Colonic mucosa (tissue), 4 donors: ENCODE measurements around the gene ENSA. TPM values are rescaled to one million over a fixed set of nuclear protein-coding genes. Genes with fewer than 3 reads are reported as not detected.
"Not testable (repeated sequence)": the region's sequence is repeated elsewhere in the genome, so short reads cannot be mapped to it uniquely, and the experiment has no call there.

Experiments
- DNase-seq: peaks from one replicate; pipeline ENCODE4 v3.0.0-alpha.2; 2020
- H3K27ac ChIP-seq: fragments of 200-600 bp; one replicate; pipeline ENCODE4 v1.8.0; 2021
- H3K27me3 ChIP-seq: fragments of 200-600 bp; one replicate; pipeline ENCODE4 v1.8.0; 2021
- H3K36me3 ChIP-seq: fragments of 200-600 bp; one replicate; pipeline ENCODE4 v1.8.0; 2021
- H3K4me1 ChIP-seq: fragments of 200-600 bp; one replicate; pipeline ENCODE4 v1.8.0; 2021; ENCODE audit warnings: mild to moderate bottlenecking
- H3K4me3 ChIP-seq: fragments of 200-600 bp; one replicate; pipeline ENCODE4 v1.8.0; 2021
- H3K9ac ChIP-seq, 2 donors: one replicate each; pipeline ENCODE4 v1.7.0; 2013; ENCODE audit warnings: control low read depth in 2 of 2, low read depth in 2 of 2, low read length in 2 of 2
- H3K9me3 ChIP-seq: fragments of 200-600 bp; one replicate; pipeline ENCODE4 v1.8.0; 2021
- intact Hi-C: fragments of 100-400 bp; cut with DNase I; formaldehyde crosslinking; loops from one replicate; pipeline ENCODE4 v1.14.1; 2022
- total RNA-seq, 2 donors: library from RNA; stranded (reverse); fragmentation: NEBNext Ultra II Directional in 1 of 2; extraction: Animal tissue kit (Norgen Biotek cat#: 25700) in 1 of 2; gene quantifications; one replicate each; pipeline ENCODE4 v1.2.1, GENCODE V29; 2021
- TF ChIP-seq, protein P1 (sequence below): fragments of 200-600 bp; IDR thresholded peaks from one replicate; pipeline ENCODE4 v1.8.0; 2022; ENCODE audit warnings: antibody characterized with exemption, mild to moderate bottlenecking
- donor health status: healthy.
- donor health status: DM: no; HTN: no; CAD: no.
- donor health status: DM: no; HTN: no; CAD: no.

Gene ENSA
- total RNA-seq, 2 donors from 2014 or later = 199 to 227 TPM

DNA sequence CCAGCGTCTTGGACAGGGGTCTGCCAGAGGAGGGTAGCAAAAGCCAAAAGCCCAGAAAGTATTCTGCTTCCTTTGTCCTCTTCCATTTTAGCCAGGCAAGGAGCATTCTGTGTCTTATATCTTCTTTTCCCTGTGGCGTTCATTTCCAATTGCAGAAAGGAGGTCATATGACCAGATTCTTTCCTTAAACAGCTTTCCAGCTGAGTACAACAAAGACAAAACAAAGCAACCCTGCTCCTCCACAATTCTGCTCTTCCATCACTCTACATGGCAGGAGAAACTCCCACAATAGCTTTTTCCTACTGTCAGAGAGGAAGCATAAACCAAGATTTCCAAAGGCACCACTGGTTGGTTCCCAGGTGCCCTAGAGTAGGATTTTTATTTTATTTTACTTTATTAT lies 19.7 kb downstream of the ENSA start:
- TF ChIP-seq, protein P1, sequence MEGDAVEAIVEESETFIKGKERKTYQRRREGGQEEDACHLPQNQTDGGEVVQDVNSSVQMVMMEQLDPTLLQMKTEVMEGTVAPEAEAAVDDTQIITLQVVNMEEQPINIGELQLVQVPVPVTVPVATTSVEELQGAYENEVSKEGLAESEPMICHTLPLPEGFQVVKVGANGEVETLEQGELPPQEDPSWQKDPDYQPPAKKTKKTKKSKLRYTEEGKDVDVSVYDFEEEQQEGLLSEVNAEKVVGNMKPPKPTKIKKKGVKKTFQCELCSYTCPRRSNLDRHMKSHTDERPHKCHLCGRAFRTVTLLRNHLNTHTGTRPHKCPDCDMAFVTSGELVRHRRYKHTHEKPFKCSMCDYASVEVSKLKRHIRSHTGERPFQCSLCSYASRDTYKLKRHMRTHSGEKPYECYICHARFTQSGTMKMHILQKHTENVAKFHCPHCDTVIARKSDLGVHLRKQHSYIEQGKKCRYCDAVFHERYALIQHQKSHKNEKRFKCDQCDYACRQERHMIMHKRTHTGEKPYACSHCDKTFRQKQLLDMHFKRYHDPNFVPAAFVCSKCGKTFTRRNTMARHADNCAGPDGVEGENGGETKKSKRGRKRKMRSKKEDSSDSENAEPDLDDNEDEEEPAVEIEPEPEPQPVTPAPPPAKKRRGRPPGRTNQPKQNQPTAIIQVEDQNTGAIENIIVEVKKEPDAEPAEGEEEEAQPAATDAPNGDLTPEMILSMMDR = no peak
- Histone ChIP-seq H3K9ac (no peak overlapping the region), H3K9me3 (no peaks in the 10 kb centered on the region), H3K27me3 (no peaks in the 10 kb centered on the region), H3K36me3 (no peaks in the 10 kb centered on the region), H3K4me3 (no peak overlapping the region), H3K27ac (peak overlapping the region; percentile 91), H3K4me1 (peaks cover 24% of the 10 kb centered on the region)
- intact Hi-C loops = no loop called here
- no peak for DNase-seq

DNA sequence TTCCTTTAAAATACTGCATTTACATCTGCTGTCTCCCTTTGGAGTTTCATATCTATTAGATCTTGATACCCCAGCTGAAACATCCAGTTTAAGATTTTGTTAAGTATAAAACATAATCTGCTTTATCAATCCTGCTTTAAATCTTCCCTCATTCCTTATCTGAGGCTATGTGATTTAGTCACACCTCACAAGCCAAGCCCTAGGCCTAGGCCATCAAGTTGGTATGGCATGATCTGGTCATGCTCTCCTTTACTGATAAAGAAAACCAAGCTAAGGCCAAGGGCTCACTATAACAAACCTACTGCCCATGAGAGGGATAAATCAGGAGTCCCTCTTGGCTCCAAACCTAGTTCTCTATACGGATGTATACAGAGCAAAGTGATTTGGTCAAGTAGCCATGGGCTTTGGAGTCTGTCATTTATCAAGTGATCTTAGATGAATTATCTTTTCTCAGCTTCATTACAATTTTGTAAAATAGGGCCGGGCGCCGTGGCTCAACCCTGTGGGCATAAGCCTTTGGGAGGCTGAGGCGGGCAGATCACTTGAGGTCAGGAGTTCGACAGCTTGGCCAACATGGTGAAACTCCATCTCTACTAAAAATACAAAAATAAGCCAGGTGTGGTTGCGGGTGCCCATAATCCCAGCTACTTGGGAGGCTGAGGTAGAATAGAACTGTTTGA lies 22.8 kb downstream of the ENSA start:
- H3K9ac ChIP-seq = no peak overlapping the region
- no peak overlapping the region for H3K4me3 ChIP-seq
- no peak overlapping the region for H3K27ac ChIP-seq
- no peaks in the 10 kb centered on the region for H3K36me3 ChIP-seq
- peaks cover 11% of the 10 kb centered on the region for H3K4me1 ChIP-seq
- H3K9me3 ChIP-seq = no peaks in the 10 kb centered on the region
- DNase-seq = no peak
- intact Hi-C loops = no loop called here
- no peaks in the 10 kb centered on the region for H3K27me3 ChIP-seq
- TF ChIP-seq, protein P1 = no peak

DNA sequence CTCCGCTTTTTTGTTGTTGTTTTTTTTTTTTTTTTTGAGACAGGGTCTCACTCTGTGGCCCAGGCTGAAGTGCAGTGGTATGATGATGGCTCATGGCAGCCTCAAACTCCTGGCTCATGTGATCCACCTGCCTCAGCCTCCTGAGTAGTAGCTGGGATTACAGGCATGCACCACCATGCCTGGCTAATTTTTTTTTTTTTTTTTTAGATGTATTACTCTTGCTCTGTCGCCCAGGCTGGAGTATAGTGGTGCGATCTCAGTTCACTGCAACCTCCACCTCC lies 24.0 kb downstream of the ENSA start:
- H3K36me3 ChIP-seq, intact Hi-C loops, DNase-seq, H3K4me1 ChIP-seq, H3K27me3 ChIP-seq, H3K9ac ChIP-seq, H3K27ac ChIP-seq, H3K9me3 ChIP-seq, H3K4me3 ChIP-seq: not testable (repeated sequence)

DNA sequence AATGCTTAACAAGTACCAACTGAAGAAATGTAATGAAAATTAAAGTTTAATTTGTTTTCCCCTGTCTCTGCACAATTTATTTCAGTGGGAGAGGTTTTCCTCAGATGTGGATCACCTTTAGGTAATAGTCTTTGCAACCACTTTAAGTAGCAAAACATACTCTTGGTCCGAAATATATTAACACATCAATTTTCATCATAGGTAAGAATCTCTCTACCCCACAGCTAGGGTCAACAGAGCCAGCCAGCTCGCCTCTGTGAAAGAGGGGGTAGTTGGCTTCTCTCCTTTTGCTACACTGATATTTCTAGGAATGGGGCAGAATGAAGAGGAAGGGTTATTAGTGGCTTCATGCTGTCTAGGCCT lies 25.2 kb downstream of the ENSA start:
- H3K9me3 ChIP-seq = no peaks in the 10 kb centered on the region
- DNase-seq = no peak
- intact Hi-C loops = no loop called here
- no peaks in the 10 kb centered on the region for H3K27me3 ChIP-seq
- peak overlapping the region; percentile 80 for H3K27ac ChIP-seq
- no peak overlapping the region for H3K9ac ChIP-seq
- no peak overlapping the region for H3K4me3 ChIP-seq
- no peaks in the 10 kb centered on the region for H3K4me1 ChIP-seq
- H3K36me3 ChIP-seq = no peaks in the 10 kb centered on the region
- TF ChIP-seq, protein P1 = no peak

DNA sequence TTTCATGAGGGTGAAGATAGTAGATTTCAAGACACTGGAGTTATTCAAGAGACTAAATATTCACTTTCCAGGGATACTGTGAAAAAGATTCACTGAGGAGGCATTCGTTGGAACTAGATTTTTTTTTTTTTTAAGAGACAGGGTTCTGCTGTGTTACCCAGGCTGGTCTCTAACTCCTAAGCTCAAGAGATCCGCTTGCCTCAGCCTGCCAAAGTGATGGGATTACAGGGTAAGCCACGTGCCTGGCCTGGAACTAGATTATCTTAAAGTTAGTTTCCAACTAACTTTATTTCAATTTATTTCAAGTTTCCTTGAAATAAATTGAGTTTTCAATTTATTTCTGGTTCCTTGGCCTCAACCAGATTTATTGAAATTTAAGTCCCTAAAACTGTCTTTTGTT lies 25.7 kb downstream of the ENSA start:
- Histone ChIP-seq H3K36me3 (no peaks in the 10 kb centered on the region), H3K9ac (no peak overlapping the region), H3K4me3 (no peak overlapping the region), H3K4me1 (no peaks in the 10 kb centered on the region), H3K27ac (no peak overlapping the region), H3K9me3 (no peaks in the 10 kb centered on the region), H3K27me3 (no peaks in the 10 kb centered on the region)
- intact Hi-C loops = no loop called here
- TF ChIP-seq, protein P1 = no peak
- DNase-seq = no peak

DNA sequence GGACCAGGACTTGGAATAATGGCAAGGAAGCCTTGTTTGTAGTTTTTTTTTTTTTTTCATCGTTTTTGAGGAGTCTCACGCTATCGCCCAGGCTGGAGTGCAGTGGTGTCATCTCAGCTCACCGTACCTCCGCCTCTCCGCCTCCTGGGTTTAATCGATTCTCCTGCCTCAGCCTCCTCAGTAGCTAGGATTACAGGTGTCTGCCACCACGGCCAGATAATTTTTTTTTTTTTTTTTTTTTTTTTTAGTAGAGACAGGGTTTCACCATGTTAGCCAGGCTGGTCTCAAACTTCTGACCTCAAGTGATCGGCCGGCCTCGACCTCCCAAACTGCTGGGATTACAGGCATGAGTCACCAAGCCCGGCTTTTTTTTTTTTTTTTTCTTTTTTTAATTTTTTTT lies 27.0 kb downstream of the ENSA start:
- H3K9ac ChIP-seq, DNase-seq, H3K27ac ChIP-seq, H3K4me3 ChIP-seq, intact Hi-C loops, H3K27me3 ChIP-seq, H3K4me1 ChIP-seq, H3K9me3 ChIP-seq, H3K36me3 ChIP-seq: not testable (repeated sequence)

DNA sequence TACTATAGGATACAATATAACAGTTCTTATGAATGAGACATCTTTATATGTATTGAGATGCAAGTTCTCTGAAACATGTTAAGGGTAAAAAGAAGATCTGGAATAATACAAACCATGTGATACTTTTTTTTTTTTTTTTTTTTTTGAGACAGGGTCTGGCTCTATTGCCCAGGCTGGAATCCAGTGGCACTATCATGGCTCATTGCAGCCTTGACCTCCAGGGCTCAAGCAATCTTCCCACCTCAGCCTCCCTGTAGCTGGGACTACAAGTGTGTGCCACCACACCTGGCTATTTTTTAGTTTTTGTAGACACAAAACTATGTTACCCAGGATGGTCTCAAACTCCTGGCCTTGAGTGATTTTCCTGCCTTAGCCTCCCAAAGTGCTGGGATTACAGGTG lies 27.9 kb downstream of the ENSA start:
- no peak overlapping the region for H3K4me3 ChIP-seq
- H3K36me3 ChIP-seq = no peaks in the 10 kb centered on the region
- no peak overlapping the region for H3K27ac ChIP-seq
- H3K4me1 ChIP-seq = no peaks in the 10 kb centered on the region
- H3K9me3 ChIP-seq = no peaks in the 10 kb centered on the region
- H3K9ac ChIP-seq = no peak overlapping the region
- TF ChIP-seq, protein P1 = no peak
- intact Hi-C loops = no loop called here
- no peak for DNase-seq
- no peaks in the 10 kb centered on the region for H3K27me3 ChIP-seq

DNA sequence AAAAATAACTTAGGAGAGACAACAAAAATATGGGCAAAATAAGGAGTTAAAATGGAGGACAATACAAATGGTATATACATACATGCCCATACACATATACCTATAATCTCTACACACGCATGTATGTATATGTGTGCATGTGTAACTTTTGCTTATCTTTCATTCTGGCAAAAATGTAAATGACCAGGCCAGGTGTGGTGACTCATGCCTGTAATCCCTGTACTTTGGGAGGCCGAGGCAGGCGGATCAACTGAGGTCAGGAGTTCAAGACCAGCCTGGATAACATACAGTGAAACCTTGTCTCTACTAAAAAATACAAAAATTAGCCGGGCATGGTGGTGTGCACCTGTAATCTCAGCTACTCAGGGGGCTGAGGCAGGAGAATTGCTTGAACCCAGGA lies 31.1 kb downstream of the ENSA start:
- not testable (repeated sequence) for DNase-seq

More for the DNA sequence above, 31.1 kb downstream of the ENSA start:
- H3K4me1 ChIP-seq, intact Hi-C loops, H3K36me3 ChIP-seq, H3K27me3 ChIP-seq, H3K27ac ChIP-seq, H3K4me3 ChIP-seq, H3K9me3 ChIP-seq, H3K9ac ChIP-seq: not testable (repeated sequence)
